GM21786 (cell line): ENCODE measurements around the gene ATP6V1F.

Experiments used
- ATAC-seq: cut with Tn5 transposase; IDR thresholded peaks from one replicate; pipeline ENCODE4 v1.9.1; 2021; ENCODE audit not compliant: unreplicated experiment

The ATP6V1F gene, protein sequence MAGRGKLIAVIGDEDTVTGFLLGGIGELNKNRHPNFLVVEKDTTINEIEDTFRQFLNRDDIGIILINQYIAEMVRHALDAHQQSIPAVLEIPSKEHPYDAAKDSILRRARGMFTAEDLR

DNA sequence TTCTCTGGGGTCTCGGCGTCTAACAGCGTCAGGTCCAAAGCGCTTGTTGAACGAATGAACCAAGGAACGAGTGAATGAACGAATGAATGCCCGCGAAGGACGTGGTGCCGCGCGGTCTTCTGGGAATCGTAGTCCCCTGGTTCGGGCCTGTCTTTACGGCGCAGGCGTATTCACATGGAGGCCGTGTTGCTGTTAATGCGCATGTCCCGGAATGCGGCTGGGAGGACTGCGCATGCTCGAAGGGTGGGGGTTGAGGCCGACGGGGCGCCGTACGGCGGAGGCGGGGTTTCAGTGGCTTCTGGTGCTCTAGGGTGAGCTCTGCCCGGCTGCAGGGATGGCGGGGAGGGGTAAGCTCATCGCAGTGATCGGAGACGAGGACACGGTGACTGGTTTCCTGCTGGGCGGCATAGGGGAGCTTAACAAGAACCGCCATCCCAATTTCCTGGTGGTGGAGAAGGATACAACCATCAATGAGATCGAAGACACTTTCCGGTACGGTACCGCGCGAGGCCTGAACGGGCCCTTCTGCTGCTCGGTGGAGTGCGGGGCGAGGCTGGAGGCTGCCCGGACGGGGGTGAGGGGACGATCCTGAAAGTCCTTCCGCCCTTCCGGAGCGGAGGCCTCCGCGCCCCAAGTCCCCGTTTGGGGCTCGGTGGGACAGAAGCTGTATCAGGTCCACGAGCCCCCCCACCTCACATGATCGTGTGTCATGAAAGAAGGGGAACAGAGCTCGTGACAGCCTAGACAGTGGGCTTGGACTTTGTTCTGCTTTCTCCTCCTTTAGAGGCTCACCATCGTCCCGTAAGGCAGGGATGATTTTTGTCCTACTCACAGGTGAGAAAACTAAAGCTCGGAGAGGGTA lies at the start of gene ATP6V1F:
Gene ATP6V1F, plus strand, starts transcription at position 286 of the 862 bp plus-strand sequence. Its CDS starts 49 bp downstream, at position 335.
- peak; percentile 87 for ATAC-seq

DNA sequence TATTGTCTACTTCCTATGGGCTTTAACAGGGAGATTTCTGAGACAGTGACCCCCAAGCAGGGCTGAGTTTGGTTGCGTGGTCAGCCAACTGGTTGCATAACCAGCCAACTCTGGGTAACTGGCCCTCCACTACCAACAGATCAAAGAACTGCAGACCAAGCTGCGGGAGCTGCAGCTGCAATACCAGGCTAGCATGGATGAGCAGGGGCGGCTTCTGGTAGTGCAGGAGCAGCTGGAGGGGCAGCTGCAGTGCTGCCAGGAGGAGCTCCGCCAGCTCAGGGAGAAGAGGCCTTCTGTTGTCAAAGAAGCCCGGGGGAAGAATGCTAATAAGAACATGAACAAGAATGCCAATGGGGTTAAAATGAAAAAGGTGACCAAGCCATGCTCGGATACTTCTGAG lies 48.2 kb upstream of the ATP6V1F start:
- no peak for ATAC-seq

DNA sequence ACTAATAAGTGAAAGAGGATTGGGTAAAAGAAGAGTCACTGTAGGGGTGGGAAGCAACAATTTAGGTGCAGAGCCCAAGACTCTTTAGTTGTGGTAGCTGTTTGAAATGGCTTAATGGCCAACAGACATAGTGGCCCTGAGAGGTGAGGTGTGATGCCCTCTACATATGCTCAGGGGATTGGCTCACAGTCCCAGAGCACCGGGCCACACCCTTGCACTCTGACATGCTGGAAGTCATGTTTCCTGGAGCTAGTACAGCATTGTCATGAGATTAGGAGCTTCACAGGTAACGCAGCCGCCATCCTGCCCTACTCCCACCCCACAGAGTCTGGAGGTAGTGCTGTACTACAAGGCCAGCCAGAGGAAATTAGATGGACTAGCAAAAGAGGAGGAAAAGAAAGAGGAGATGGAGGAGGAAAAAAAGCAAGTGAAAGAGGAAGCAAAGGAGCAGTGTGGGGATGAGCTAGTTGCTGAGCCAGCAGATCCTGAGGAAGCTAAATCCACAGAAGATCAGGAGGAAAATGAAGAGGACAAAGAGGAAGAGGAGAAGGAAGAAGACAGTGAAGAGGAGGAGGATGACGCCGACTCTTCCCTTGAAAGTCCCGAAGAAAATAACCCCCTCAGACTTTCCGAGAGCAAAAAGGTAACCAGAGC lies 47.2 kb upstream of the ATP6V1F start:
- ATAC-seq: no peak

DNA sequence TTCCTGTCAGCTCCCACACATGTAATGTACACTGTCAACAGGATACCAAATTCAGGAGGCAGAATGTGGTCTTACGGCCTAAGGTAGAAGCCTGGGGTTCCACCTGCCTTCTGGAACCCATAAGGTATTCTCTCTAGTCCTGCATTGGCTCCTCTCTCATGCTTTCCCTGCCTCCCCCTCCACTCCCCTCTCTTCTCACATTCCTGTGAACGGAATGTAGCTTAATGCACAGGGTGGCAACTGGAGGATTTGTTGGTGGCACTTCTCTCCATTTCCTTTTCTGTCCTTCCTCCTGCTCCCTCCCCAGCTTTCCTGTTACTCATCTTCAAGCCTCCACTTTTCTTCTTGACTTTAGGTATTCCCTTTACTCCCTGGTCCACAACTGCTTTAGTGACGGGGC lies 44.0 kb upstream of the ATP6V1F start:
- no peak for ATAC-seq

DNA sequence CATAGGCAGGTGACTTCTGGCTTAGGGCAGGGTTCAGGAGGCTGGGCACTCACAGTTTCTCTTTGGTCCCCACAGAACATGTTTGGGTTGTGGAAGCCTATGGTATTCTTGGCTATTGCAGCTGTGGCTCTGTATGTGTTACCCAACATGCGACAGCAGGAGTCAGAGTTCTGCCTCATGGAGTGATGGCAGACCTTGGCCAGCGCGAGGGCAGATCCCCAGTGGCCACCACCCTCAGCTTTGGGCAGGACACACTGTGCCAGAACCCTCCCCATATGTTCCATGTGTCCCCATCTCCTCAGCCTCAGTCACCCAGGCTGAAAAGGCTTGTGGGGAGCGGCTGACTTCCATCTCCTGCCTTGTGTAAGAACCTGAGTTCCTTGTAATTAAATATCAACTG lies 40.9 kb upstream of the ATP6V1F start:
- ATAC-seq: no peak

DNA sequence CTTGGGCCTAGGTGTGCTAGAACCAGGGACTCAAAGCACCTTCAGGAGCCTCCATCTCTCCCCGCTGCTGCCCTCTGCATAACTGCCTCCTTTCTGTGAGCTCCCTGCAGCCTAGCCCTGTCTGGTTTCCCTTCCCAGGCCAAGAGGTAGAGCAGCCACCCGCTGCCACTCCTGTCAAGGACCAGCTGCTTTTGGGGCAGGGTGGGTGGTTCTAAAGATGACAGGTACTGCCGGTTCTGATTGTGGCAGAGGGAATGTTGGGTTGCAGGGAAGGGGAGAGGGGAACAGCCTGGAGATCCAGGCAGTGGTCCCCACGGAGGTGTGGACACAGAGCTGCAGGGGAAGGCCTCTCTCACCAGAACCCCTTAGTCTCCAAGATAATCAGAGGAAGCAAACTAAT lies 36.1 kb upstream of the ATP6V1F start:
- no peak for ATAC-seq

DNA sequence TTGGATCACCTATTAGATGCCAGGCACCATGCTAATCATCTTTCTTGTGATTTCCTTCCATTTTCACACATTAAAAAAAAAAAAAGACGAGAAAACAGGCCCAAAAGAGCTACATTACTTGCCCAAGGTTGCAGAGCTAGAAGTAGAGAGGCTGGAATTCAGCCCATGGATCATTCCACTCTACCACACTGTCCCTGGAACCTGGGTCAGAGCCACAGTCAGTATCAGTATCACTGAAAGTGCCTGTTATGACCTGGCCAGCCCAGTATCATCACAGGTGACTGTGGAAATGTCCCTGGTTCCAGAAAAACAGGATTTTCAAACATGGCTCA lies 35.8 kb upstream of the ATP6V1F start:
- no peak for ATAC-seq

DNA sequence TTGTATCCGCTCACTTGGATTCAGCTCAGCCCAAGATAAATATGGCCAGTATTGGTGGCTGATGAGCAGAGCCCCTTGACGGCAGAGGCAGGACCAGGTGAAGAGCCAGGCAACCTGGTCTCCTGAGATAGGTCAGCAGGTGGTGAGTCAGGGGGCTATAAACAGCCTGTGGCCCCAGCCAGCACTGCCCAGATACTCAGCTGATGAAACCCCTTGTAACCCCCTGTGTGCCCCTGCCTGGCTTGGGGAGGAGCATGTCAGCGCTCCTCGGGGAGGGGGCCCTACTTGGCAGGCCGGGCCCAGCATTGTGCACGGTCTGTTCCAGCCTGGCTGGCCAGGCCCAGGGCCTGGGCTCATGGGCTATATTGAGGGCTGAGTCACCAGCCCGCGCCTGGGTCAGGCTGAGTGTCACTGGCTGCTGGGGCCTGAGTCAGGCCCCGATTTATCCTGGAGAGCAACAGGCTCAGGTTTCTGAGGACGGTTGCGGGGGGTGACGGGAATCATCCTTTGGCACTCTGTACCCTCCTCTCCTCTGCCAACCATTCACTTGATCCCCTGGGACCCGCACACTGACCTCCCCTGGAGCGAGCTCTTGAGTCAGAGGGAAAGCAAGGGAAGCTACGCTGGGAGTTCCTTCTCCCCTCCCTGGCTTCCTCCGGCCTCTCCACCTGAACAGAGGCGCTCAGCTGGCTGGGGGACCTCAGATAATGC lies 35.3 kb upstream of the ATP6V1F start:
- ATAC-seq: no peak

DNA sequence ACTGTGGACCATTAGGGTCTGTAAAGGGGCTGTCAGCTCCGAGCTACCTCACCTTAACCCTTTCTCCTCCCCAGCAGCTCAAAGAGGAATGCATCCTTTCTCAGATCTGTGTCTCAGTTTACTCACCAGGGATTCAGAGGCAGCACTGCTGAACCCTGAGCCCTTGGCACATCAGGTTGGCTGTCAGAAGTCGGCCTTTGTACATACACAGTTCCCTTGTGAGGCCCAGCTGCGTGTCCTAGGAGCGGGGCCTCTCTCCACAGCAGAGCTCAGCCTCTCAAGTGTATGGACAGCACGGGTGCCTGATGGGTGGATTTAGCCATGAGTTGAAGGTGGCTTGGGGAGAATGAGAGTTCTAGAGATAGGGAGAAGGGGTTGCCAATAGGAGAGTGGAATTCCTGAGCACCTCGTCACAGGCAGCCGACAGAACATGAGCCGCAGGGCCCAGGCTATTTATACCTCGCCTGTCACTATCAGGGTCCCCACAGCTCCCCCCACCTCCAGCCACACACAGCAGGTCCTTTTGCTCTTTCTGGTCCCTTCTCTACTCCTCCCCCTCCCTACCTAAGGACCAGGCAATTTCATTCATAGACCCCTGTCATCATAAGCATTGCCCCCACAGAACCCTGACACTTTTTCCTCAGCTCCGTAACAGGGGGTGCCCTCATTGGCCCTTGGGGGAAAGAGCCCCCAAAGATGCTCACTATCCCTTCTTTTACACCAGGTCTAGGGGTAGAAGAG lies 34.5 kb upstream of the ATP6V1F start:
- no peak for ATAC-seq

DNA sequence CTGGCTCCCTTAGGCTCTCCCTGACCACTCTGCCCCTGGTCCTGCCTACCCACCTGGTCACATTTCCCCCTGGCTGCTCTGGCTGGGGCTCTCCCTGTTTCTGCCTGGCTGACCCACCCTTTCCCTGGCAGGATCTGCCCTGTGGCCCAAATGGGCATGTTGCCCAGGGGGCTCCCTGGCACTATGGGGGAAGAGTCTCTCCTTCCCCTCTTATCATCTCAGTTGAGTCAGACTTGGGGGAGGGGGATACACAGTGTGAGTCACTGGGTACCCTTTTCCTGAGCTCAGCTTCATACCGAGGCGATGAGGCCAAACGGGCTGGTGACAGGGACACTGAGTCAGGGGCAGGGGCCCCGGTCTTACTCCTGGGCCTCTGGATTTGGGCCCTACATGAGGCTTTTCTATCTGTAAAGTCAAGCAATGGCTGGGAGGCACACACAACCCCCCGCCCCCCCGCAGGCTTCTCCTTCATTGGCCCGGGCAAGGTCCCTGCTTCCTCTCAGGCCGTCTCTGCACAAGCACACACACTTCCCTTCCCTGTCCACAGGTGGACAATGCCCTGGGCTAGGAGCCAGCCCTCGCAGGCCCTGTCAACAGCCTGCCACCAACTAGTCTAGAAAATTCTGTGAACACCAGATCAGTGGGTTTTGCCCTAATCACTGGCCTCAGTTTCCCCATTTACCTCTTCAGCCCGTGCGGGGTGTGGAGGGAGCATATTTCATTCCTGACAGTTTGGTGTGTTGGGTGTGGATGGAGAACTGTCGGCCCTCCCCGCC lies 33.1 kb upstream of the ATP6V1F start:
- ATAC-seq: no peak

DNA sequence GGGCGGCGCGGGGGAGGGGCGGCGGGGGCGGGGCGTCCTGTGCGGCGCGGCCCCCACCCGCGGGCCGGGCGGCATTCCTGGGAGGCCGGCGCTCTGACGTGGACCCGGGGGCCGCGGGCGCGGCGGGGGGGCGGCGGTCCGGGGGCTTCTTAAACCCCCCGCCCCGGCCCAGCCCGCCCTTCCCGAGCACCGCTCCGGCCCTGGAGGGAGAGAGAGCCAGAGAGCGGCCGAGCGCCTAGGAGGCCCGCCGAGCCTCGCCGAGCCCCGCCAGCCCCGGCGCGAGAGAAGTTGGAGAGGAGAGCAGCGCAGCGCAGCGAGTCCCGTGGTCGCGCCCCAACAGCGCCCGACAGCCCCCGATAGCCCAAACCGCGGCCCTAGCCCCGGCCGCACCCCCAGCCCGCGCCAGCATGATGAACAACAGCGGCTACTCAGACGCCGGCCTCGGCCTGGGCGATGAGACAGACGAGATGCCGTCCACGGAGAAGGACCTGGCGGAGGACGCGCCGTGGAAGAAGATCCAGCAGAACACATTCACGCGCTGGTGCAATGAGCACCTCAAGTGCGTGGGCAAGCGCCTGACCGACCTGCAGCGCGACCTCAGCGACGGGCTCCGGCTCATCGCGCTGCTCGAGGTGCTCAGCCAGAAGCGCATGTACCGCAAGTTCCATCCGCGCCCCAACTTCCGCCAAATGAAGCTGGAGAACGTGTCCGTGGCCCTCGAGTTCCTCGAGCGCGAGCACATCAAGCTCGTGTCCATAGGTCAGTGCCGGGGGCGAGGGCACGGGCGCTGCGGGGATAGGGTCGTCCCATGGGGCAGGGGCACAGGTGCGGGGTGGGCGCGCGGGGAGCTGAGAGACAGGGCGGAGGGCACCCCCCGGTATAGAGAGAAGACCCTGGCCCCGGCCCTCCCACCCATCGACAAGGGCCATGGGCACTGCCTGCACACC lies 32.2 kb upstream of the ATP6V1F start, which contains the start of gene FLNC:
Gene FLNC, plus strand, starts transcription at position 176 of the 947 bp plus-strand sequence. Its CDS starts 232 bp downstream, at position 408.
- no peak for ATAC-seq

DNA sequence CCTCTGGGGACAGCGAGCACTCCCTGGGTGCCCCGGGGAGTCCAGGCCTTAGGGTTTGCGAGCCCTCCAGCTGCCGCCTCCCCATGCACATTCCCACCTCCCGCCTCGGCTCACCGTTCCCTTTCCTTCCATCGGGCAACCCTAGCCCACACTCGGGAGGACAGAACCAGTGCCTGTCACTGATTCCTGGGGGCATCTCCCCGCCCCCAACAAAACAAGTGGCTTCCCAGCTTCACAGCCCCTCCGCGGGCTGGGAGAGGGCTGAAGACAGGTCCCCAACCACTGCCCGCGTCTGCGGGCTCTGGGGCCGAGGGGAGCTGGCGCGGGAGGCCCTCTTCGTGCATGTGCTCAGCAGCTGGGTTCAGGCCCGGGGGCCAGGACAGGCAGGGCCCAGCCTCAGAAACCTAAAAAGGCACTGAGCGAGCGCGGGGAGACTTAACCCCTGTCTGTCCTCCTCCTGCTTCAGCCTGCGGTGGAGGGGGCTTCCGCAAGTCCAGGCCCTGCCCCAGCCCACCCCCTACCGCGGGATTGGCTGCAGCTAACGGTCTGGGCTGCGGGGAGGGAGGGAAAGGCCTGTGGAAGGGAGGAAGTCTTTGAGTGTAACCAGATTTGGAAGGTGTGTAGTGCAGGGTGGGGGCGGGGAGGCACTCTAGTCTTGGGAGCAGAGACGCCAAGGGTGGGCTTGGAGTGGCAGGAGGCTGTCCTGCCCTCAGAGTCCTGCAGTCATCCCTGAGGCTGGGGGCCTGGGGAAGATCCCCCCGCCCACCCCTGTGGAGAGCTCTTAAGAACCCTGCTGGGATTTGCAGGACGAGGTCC lies 31.3 kb upstream of the ATP6V1F start:
- ATAC-seq: no peak

DNA sequence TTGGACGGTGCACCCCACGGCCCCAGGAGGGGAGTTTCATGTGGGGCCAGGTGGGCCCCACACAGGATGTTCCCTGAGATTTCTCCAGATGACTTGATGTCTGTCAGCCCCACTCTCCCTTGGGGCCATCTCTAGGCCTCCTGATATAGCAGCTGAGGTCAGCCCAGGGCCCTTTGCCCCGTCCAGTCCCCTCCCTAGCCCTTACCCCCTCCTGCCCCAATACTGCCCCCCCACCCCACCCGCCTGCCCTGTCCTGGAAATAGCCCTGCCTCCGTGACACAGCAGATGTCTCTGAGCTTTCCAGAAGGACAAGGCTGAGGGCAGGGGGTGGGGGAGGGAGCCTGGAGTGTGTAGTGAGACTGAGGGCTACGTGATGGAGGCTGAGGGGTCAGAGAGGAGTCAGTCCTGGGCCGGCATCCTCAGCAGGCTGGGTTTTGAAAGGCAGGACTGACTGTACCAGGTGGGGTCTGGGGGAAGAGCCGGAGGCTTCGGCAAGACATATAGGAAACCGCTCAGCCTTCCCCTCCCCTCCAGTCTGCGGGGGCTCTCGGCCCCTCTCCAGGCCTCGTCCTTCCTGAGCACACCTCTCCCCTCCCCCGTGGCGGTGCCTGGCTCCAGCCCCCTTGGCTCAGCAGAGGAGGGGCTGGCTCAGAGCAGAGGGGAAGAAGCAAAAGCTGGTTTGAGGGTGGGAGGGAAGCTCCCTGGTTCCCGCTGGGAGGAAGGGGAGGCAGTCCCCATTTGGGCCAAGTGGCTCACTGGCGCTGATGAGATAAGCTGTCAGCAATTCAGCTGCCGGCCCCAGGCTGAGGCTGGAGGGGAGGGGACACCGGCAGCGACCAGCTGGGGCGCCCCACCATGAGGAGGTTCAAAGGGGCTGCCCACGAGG lies 30.4 kb upstream of the ATP6V1F start:
- no peak for ATAC-seq

DNA sequence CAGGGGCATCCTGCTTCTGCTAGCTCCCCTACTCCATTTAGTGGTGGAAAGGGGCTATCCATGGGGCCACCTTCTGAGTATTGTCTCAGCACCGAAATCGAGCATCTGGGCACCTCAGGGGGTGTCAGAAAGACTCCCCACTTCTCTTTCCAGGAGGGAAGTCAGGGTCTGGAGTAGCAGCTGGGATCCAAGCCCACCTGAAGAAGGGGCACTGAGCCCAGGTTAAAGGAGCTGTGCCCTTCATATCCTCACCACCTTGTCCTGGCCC lies 29.8 kb upstream of the ATP6V1F start:
- ATAC-seq: no peak

DNA sequence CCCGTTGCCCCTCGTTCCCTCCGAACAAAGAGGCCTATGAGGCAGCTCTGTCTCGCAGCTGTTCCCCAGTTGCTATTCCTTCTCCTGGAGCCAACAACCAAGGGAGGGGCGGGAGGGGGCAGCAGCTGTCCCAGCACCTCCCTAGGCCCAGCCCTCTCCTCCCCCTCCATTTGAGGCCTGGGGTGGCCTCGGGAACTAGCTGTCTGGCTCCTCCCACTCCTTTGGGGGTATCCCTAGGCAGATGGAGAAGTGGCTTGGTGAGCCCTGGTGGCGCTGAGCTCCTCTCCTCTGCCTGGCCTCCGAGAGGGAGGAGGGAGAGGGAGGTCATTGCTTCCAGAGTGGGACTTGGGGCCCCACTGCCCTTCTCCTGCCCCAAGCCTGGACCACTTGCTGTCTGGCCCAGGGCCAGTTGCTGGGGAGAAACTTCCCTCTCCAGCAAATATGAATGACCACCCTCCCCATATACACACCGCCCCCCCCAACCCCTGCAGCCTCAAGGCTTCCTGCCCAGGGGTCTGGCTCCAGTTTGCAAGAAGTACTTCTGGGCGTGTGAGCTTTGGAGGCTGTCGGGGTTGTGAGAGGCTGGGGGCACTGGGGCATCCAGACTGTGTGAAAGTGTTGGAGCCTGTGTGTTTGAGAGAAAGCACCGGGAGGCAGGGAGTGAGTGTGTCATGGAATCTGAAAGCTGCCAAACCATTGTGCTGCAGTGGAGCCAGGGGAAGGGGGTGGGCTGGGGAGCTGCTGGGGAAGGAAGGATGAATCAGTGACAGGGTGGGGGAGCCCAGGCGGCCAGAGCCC lies 29.3 kb upstream of the ATP6V1F start:
- no peak for ATAC-seq

DNA sequence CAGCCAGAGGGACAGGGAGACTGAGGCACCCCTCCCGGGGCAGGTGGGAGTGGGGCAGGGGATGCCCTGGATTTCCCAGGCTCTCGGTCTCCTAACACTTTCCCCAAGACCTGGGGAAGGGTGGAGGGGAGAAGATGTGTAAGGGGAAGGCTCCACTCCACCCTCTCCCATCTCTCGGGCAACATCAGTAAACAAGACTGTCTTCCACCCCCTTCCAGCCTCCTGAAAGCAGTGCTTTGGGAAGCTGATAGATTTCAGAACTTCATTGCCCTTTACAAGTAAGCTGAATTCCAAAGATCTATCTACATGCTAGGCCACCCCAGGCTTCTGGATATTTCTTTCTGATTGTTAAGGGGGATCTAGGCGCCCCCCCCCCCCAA lies 28.7 kb upstream of the ATP6V1F start:
- no peak for ATAC-seq
